Left ventricle myocardium inferior (tissue), 1 donor: ENCODE results near the gene SCARF2. TPM values are rescaled to one million over a fixed set of nuclear protein-coding genes. Genes with fewer than 3 reads are reported as not detected.
"Not testable (repeated sequence)": the region's sequence is repeated elsewhere in the genome, so short reads cannot be mapped to it uniquely, and the experiment has no call there.

Source experiments
- DNase-seq: peaks from one replicate; pipeline ENCODE4 v3.0.0-alpha.2; 2020
- H3K27ac ChIP-seq: fragments of 200-600 bp; replicated peaks from 2 replicates; pipeline ENCODE4 v1.8.0; 2021
- H3K27me3 ChIP-seq: fragments of 200-600 bp; 2 replicates; pipeline ENCODE4 v1.8.0; 2021; ENCODE audit warnings: low read depth
- H3K36me3 ChIP-seq: fragments of 200-600 bp; 2 replicates; pipeline ENCODE4 v1.8.0; 2021
- H3K4me1 ChIP-seq: fragments of 200-600 bp; 2 replicates; pipeline ENCODE4 v1.8.0; 2021
- H3K4me3 ChIP-seq: fragments of 200-600 bp; 2 replicates; pipeline ENCODE4 v1.8.0; 2021; ENCODE audit warnings: mild to moderate bottlenecking, moderate library complexity
- H3K9me3 ChIP-seq: fragments of 200-600 bp; replicated peaks from 2 replicates; pipeline ENCODE4 v1.8.0; 2021
- intact Hi-C: fragments of 100-400 bp; cut with micrococcal nuclease; formaldehyde crosslinking; loops from one replicate; pipeline ENCODE4 v1.11.0; 2022
- long read RNA-seq: library from polyadenylated mRNA; unstranded; transcript quantifications from one replicate; pipeline ENCODE4 v2.0.0, GENCODE V29; 2021
- total RNA-seq: library from RNA; stranded (reverse); fragmentation: NEBNext Ultra II Directional; extraction: Animal tissue kit (Norgen Biotek cat#: 25700); gene quantifications from one replicate; pipeline ENCODE4 v1.2.1, GENCODE V29; 2021
- TF ChIP-seq, protein P1 (sequence below): fragments of 200-600 bp; IDR thresholded peaks from 2 replicates; pipeline ENCODE4 v1.8.0; 2021; ENCODE audit warnings: antibody characterized with exemption, mild to moderate bottlenecking, borderline replicate concordance
- donor health status: DM: no; HTN: yes; CAD: no; lungs with severe emphysema.

Gene SCARF2, protein sequence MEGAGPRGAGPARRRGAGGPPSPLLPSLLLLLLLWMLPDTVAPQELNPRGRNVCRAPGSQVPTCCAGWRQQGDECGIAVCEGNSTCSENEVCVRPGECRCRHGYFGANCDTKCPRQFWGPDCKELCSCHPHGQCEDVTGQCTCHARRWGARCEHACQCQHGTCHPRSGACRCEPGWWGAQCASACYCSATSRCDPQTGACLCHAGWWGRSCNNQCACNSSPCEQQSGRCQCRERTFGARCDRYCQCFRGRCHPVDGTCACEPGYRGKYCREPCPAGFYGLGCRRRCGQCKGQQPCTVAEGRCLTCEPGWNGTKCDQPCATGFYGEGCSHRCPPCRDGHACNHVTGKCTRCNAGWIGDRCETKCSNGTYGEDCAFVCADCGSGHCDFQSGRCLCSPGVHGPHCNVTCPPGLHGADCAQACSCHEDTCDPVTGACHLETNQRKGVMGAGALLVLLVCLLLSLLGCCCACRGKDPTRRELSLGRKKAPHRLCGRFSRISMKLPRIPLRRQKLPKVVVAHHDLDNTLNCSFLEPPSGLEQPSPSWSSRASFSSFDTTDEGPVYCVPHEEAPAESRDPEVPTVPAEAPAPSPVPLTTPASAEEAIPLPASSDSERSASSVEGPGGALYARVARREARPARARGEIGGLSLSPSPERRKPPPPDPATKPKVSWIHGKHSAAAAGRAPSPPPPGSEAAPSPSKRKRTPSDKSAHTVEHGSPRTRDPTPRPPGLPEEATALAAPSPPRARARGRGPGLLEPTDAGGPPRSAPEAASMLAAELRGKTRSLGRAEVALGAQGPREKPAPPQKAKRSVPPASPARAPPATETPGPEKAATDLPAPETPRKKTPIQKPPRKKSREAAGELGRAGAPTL
- total RNA-seq, result 3.1 TPM
- long read RNA-seq, partial matches to known transcripts, result 2 of 8 reads
- long read RNA-seq, other reads (novel, unspliced or antisense), result 3 of 8 reads

DNA sequence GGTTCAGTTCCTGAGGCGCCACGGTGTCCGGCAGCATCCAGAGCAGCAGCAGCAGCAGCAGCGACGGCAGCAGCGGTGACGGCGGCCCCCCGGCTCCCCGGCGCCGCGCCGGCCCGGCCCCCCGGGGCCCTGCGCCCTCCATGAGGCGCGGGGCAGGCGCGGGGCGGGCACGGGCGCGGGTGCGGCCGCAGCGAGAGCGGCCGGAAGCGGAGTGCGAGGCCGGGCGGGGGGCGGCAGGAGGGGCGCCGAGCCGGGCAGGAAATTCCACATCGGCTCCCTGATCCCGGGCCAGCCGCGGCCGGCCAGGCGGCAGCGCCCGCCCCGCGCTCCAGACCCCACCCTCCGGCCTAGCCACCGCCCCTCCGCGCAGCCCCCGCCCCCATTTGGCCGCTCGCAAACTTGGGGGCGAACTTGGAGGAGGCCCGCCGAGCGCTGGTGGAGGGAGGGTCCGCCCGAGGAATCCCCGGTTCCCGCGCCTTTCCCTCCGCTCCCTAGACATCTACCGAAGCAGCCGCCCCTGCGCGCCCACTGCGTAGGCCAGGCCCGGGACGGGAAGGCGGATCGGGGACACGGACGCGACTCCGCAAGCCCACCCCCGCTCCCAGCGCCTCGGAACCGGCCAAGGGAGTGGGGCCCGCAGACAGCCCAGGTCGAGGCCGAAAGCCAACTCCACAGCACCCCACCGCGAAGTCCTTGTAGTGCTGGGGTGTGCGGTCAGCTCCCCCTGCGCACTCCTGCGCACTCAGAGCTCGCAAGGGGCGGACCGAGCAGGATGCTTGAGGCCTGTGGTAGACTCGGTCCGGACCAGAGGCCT is at the start of gene SCARF2:
Gene SCARF2 (minus strand): TSS at position 213 of the 814 bp plus-strand sequence. CDS start 71 bp downstream, at position 142.
- no peaks in the 10 kb centered on the region for H3K9me3 ChIP-seq
- peak; percentile 71 for DNase-seq
- peak within 1 kb of the TSS; percentile 81 for H3K4me3 ChIP-seq
- peaks cover 47% of the 10 kb centered on the region for H3K4me1 ChIP-seq
- intact Hi-C loops, result no loop called here
- peaks cover 11% of the 10 kb centered on the region for H3K36me3 ChIP-seq
- TF ChIP-seq, protein P1, sequence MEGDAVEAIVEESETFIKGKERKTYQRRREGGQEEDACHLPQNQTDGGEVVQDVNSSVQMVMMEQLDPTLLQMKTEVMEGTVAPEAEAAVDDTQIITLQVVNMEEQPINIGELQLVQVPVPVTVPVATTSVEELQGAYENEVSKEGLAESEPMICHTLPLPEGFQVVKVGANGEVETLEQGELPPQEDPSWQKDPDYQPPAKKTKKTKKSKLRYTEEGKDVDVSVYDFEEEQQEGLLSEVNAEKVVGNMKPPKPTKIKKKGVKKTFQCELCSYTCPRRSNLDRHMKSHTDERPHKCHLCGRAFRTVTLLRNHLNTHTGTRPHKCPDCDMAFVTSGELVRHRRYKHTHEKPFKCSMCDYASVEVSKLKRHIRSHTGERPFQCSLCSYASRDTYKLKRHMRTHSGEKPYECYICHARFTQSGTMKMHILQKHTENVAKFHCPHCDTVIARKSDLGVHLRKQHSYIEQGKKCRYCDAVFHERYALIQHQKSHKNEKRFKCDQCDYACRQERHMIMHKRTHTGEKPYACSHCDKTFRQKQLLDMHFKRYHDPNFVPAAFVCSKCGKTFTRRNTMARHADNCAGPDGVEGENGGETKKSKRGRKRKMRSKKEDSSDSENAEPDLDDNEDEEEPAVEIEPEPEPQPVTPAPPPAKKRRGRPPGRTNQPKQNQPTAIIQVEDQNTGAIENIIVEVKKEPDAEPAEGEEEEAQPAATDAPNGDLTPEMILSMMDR, result no peak
- peak within 1 kb of the TSS; percentile 90 for H3K27ac ChIP-seq
- H3K27me3 ChIP-seq, result peaks cover 33% of the 10 kb centered on the region

DNA sequence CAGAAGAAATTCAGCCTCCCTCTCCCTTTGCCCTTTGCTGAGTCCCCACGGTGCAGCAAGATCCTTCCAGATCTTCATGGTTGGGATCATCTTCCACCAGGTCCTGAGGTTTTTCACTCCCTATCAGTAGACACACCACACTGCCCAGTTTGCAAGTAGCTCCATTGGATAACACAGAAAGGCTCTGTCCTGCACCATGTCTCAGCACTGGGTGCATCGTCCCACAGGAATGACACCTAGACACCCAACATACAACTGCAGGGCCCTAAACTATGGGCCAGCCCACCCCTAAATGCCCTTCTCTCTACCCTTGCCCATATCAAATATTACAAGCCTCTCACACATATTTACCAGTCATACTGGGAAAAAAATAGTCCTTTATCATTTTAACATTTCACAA is 48.6 kb upstream of the SCARF2 start:
- Histone ChIP-seq H3K4me1 (peaks cover 25% of the 10 kb centered on the region), H3K27me3 (no peaks in the 10 kb centered on the region), H3K36me3 (peaks cover 19% of the 10 kb centered on the region), H3K27ac (no peak overlapping the region), H3K4me3 (no peak overlapping the region), H3K9me3 (no peaks in the 10 kb centered on the region)
- TF ChIP-seq, protein P1, result no peak
- no peak for DNase-seq
- intact Hi-C loops, result no loop called here

DNA sequence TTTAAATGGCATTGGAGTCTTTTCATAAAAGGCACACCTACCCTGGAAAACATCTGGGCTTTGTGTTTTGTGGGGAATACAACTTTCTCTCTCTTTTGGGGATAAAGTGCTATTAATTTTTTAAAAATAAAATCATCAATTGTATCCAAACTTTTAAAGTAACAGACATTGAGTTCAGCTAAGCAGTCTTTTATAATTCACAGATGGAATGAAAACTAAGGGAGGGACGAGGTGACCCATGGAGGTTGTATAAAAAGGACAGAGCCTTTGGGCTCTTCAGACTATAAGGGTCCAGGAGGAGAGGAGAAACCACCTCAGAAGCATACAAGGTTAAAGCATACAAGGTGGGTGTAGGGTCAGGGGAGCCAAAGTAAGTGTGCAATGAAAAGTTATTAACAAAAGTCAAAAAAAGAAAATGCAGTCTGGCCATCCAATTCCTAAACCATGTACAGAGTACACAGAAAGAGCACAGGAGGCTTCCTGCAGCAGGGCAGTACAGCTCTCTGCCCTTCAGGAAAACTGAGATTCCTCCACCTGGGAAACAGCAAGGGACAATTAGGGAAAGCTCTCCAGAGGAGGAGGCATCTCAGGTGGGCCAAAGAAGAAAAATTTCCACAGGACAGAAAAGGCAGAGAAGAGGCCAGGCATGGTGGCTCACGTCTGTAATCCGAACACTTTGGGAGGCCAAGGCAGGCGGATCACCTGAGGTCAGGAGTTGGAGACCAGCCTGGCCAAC is 47.5 kb upstream of the SCARF2 start:
- H3K9me3 ChIP-seq, result no peaks in the 10 kb centered on the region
- peaks cover 19% of the 10 kb centered on the region for H3K36me3 ChIP-seq
- intact Hi-C loops, result no loop called here
- no peaks in the 10 kb centered on the region for H3K27me3 ChIP-seq
- peaks cover 25% of the 10 kb centered on the region for H3K4me1 ChIP-seq
- no peak overlapping the region for H3K27ac ChIP-seq
- no peak for DNase-seq
- no peak overlapping the region for H3K4me3 ChIP-seq
- TF ChIP-seq, protein P1, result no peak

DNA sequence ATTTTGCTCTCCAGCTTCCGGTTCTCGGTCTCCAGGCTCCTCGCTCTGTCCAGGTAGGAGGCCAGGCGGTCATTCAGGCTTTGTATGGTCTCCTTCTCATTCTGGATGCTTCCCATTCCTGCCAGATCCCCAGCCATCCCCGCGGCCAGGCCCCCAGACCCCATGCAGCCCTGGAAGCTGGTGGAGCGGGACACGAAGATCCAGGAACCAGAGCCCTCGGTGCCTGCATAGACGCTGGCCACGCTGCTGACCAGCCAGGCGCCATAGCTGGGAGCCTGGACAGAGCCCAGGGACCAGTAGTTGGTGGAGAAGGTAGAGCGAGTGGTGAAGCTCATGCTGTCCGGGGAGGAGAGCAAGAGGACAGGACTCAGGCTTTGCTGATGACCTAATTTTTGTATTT is 46.1 kb upstream of the SCARF2 start:
- Histone ChIP-seq H3K4me1 (peaks cover 19% of the 10 kb centered on the region), H3K4me3 (no peak overlapping the region), H3K27ac (no peak overlapping the region), H3K36me3 (peaks cover 16% of the 10 kb centered on the region), H3K9me3 (no peaks in the 10 kb centered on the region), H3K27me3 (no peaks in the 10 kb centered on the region)
- intact Hi-C loops, result no loop called here
- TF ChIP-seq, protein P1, result no peak
- DNase-seq, result no peak

DNA sequence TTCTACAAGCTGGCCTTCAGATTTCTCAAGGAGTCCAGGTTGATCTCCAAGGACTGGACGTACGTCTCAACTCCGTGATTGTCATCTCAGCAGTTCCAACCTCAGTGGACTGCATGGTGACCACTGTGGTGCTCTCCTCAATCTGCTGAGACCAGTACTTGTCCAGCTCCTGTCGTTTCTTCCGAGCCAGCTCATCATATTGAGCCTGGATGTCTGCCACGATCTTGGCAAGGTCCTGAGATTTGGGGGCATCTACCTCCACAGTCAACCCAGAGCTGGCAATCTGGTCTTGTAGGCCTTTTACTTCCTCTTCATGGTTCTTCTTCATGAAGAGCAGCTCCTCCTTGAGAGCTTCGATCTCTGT is 45.5 kb upstream of the SCARF2 start:
- peaks cover 13% of the 10 kb centered on the region for H3K4me1 ChIP-seq
- intact Hi-C loops, H3K9me3 ChIP-seq, H3K27ac ChIP-seq, DNase-seq, H3K4me3 ChIP-seq, H3K36me3 ChIP-seq, H3K27me3 ChIP-seq: not testable (repeated sequence)
